ENCODE measurements around the gene SLC39A13.

SLC39A13 gene

DNA sequence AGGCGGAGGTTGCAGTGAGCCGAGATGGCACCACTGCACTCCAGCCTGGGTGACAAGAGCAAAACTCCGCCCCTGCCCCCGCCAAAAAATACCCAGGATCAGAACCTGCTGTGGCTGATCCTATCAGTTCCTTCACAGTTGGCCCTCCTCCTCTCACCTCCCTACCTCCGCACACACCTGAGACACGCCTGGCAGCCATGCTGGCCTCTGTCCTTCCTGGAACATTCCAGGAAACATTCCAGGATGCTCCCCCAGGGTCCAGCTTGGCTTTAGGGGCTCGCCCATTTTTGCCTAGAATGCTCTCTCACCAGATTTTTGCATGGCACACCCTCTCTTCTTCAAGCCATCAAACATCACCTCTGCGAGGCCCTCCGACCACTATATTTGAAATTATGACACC lies 38.4 kb downstream of the SLC39A13 start:
- no peaks in the 10 kb centered on the region for H3K4me1 ChIP-seq
- no peak overlapping the region for H3K4me3 ChIP-seq
- H3K27ac ChIP-seq: no peak overlapping the region
- no peaks in the 10 kb centered on the region for H3K27me3 ChIP-seq
- no peaks in the 10 kb centered on the region for H3K9me3 ChIP-seq
- H3K36me3 ChIP-seq: no peaks in the 10 kb centered on the region
- no peak for DNase-seq
- intact Hi-C loops (cut with DNase I; ENCODE audit: low total_unique reads): loop anchor here (5.0 kb wide), 1 partner anchor 70 kb away; the partner anchor contains the start of gene SPI1
- TF ChIP-seq, protein P1, sequence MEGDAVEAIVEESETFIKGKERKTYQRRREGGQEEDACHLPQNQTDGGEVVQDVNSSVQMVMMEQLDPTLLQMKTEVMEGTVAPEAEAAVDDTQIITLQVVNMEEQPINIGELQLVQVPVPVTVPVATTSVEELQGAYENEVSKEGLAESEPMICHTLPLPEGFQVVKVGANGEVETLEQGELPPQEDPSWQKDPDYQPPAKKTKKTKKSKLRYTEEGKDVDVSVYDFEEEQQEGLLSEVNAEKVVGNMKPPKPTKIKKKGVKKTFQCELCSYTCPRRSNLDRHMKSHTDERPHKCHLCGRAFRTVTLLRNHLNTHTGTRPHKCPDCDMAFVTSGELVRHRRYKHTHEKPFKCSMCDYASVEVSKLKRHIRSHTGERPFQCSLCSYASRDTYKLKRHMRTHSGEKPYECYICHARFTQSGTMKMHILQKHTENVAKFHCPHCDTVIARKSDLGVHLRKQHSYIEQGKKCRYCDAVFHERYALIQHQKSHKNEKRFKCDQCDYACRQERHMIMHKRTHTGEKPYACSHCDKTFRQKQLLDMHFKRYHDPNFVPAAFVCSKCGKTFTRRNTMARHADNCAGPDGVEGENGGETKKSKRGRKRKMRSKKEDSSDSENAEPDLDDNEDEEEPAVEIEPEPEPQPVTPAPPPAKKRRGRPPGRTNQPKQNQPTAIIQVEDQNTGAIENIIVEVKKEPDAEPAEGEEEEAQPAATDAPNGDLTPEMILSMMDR (IDR thresholded peaks at IDR 0.05): no peak

DNA sequence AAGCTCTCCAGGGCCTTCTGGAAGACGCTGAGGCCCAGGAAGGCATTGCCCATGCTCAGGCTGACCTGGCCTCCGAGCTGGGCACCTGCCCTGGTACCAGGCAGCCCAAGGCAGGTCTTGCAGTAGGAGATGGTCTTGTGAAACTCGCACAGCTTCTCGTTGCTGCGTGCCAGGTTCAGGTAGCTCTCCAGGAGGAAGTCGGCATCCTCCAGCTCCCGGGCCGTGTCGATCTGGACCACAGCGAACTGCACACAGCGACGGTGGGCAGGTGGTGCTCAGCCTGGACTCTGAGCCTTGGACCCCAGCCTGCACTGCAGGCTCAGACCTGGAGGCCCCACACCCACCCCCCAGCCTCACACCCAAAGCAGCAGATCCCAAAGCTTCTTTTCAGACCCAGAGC lies 39.5 kb downstream of the SLC39A13 start:
- TF ChIP-seq, protein P1 (IDR thresholded peaks at IDR 0.05): no peak
- Histone ChIP-seq H3K27me3 (no peaks in the 10 kb centered on the region), H3K4me3 (no peak overlapping the region), H3K27ac (no peak overlapping the region), H3K36me3 (no peaks in the 10 kb centered on the region), H3K4me1 (no peaks in the 10 kb centered on the region), H3K9me3 (no peaks in the 10 kb centered on the region)
- no peak for DNase-seq
- intact Hi-C loops (cut with DNase I; ENCODE audit: low total_unique reads): loop anchor here (5.0 kb wide), 1 partner anchor 71 kb away; the partner anchor contains the start of gene SPI1

DNA sequence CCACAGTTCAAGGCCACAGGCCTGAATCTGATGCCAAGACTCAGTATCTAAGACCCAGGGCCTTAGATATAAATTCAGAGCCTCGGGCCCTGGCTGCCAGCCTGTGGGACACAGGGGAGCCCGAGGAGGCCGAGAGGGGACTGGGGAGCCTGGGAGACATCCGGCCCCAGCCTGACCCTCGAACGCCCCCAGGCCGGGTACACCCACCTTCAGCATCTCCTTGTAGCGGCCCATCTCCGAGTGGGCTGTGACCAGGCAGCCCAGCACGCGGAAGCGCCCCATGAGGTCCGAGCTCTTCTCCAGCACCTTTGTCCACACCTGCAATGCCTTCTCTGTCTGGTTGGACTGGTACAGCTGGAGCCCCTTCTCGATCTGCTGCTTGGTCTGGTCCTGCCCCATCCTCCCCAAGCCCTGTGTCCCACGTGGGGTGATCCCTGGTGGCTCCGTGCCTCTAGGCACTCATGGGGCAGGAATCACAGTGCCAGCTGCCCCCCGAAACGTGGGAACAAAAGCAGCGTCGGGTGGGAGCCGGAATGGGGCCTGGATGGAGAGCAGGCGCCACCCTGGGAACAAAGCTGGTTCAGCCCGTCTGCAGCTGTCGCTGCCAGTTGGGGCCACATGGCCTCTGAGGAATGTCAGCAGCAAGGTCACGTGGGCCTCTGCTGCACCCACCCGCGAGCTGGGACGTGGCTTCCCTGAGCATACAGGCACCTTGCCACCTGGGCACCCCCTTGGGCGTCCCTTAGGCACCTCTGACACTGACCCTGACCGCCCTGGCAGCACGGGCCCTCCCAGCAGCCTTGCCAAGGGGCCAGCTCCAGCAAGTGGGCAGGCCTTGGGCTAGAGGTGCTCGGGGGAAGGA lies 40.4 kb downstream of the SLC39A13 start, which contains the start of gene RAPSN:
TSS of gene RAPSN (minus strand) at position 571 of the 862 bp plus-strand sequence. CDS start at position 399, 172 bp downstream.
- TF ChIP-seq, protein P1 (IDR thresholded peaks at IDR 0.05): no peak

DNA sequence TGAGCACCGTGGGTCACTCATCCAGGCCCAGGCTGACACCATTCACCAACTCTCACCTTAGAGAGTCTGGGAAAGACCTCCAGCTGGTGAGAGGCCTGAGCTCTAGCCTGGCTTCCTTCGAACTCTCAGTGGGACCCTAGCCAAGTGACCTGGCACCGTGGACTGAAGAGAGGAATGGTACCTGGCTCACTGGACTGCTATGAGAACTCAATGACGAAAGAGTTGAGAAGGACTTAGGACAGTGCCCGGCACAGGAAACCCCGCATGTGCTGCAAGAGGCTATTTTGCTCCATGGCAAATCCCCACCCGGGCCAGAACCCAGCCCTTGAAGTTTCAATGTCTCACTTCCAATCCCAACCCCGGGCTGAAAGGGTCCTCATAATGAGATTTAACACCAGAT lies 41.2 kb downstream of the SLC39A13 start:
- TF ChIP-seq, protein P1 (IDR thresholded peaks at IDR 0.05): no peak
- H3K27ac ChIP-seq: no peak overlapping the region
- no peaks in the 10 kb centered on the region for H3K4me1 ChIP-seq
- no peaks in the 10 kb centered on the region for H3K36me3 ChIP-seq
- DNase-seq: no peak
- H3K27me3 ChIP-seq: no peaks in the 10 kb centered on the region
- intact Hi-C loops (cut with DNase I; ENCODE audit: low total_unique reads): loop anchor here (5.0 kb wide), 1 partner anchor 72 kb away; the partner anchor contains the start of gene SPI1
- H3K9me3 ChIP-seq: no peaks in the 10 kb centered on the region
- H3K4me3 ChIP-seq: no peak overlapping the region

More for the DNA sequence above, 40.4 kb downstream of the SLC39A13 start, which contains the start of gene RAPSN:
- intact Hi-C loops (cut with DNase I; ENCODE audit: low total_unique reads): loop anchor here (5.0 kb wide), 1 partner anchor 71 kb away; the partner anchor contains the start of gene SPI1
- Histone ChIP-seq H3K36me3 (no peaks in the 10 kb centered on the region), H3K9me3 (no peaks in the 10 kb centered on the region), H3K4me3 (no peak within 1 kb of the TSS), H3K27ac (no peak within 1 kb of the TSS), H3K4me1 (no peaks in the 10 kb centered on the region), H3K27me3 (no peaks in the 10 kb centered on the region)
- no peak for DNase-seq

DNA sequence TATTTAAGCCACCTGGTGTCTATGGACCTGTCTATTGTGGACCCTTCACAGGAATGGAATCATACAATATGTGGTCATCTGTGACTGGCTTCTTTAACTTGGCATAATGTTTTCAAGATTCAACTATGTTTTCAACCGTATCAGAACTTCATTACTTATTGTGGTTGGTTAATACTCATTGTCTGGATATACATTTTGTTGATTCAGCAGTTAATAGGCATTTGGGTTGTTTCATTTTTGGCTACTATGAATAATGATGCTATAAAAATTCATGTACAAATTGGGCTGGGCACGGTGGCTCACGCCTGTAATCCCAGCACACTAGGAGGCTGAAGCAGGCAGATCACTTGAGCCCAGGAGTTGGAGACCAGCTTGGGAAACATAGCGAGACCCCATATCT lies 43.0 kb downstream of the SLC39A13 start:
- TF ChIP-seq, protein P1 (IDR thresholded peaks at IDR 0.05): no peak
- Histone ChIP-seq H3K4me1 (no peaks in the 10 kb centered on the region), H3K9me3 (no peaks in the 10 kb centered on the region), H3K4me3 (no peak overlapping the region), H3K27me3 (no peaks in the 10 kb centered on the region), H3K27ac (no peak overlapping the region), H3K36me3 (no peaks in the 10 kb centered on the region)
- intact Hi-C loops (cut with DNase I; ENCODE audit: low total_unique reads): no loop called here
- DNase-seq: no peak
